ENCODE measurements around the gene RPS16.

- no peak for TF ChIP-seq ZNF274 (IDR thresholded peaks at IDR 0.05; ENCODE audit: low read depth, low read length)
- no peak for TF ChIP-seq YY1 (IDR thresholded peaks at IDR 0.05; ENCODE audit: insufficient read depth, insufficient read length)
- TF ChIP-seq SUZ12 (IDR thresholded peaks at IDR 0.05; ENCODE audit: extremely low read depth, insufficient read depth, insufficient read length) = no peak
Measured at GRCh38 chr19:39481676-39482075, 45.9 kb upstream of the RPS16 start.
